Measurements from ENCODE around the gene TBX21.

TBX21 gene

GRCh38 chr17:47709594-47709993 lies 23.4 kb upstream of the TBX21 start:
- WGBS (ENCODE audit: extremely low coverage, insufficient coverage, low lambda C conversion rate): no CpG with 5 or more reads among the region's 3 CpGs
- Histone ChIP-seq H2BK5ac (ENCODE audit: low read length) (no peak overlapping the region), H3K9ac (ENCODE audit: low read length) (no peak overlapping the region)

GRCh38 chr17:47711366-47712099 lies 21.5 kb upstream of the TBX21 start:
- Histone ChIP-seq H3K56ac (ENCODE audit: low read length) (no peak overlapping the region), H3K23ac (ENCODE audit: low read length) (no peak overlapping the region), H4K8ac (ENCODE audit: low read depth, low read length) (no peak overlapping the region), H2BK15ac (replicated peaks; ENCODE audit: low read depth) (no peak overlapping the region), H3K4me1 (ENCODE audit: control insufficient read depth, low read depth, low read length) (peaks cover 2% of the 10 kb centered on the region), H3K4ac (ENCODE audit: low read depth, low read length) (no peak overlapping the region), H3K4me2 (ENCODE audit: low read length) (no peak overlapping the region), H4K5ac (ENCODE audit: low read length) (no peak overlapping the region), H3K9ac (ENCODE audit: low read length) (no peak overlapping the region), H3K79me1 (ENCODE audit: low read length) (no peaks in the 10 kb centered on the region), H3K27ac (ENCODE audit: low read depth, low read length) (no peak overlapping the region), H3K36me3 (ENCODE audit: control insufficient read depth, insufficient read depth, low read length) (no peaks in the 10 kb centered on the region), H2BK5ac (ENCODE audit: low read length) (no peak overlapping the region), H2BK120ac (ENCODE audit: low read depth, low read length) (no peak overlapping the region), H3K27me3 (ENCODE audit: insufficient read depth, low read length, poor library complexity) (no peaks in the 10 kb centered on the region), H3K4me3 (ENCODE audit: low read length) (no peak overlapping the region), H3K18ac (ENCODE audit: low read length) (no peak overlapping the region), H2AK5ac (ENCODE audit: low read length) (no peak overlapping the region), H3K79me2 (ENCODE audit: control insufficient read depth, insufficient read depth, low read length) (no peaks in the 10 kb centered on the region)
- DNase-seq: no peak
- no CpG with 5 or more reads among the region's 15 CpGs for WGBS (ENCODE audit: extremely low coverage, insufficient coverage, low lambda C conversion rate)

More at GRCh38 chr17:47709594-47709993, 23.4 kb upstream of the TBX21 start:
- Histone ChIP-seq H3K56ac (ENCODE audit: low read length) (no peak overlapping the region), H3K4ac (ENCODE audit: low read depth, low read length) (no peak overlapping the region), H3K18ac (ENCODE audit: low read length) (no peak overlapping the region), H3K4me3 (ENCODE audit: low read length) (no peak overlapping the region), H3K79me2 (ENCODE audit: control insufficient read depth, insufficient read depth, low read length) (no peaks in the 10 kb centered on the region), H3K27ac (ENCODE audit: low read depth, low read length) (no peak overlapping the region), H3K79me1 (ENCODE audit: low read length) (no peaks in the 10 kb centered on the region), H3K36me3 (ENCODE audit: control insufficient read depth, insufficient read depth, low read length) (no peaks in the 10 kb centered on the region), H3K4me1 (ENCODE audit: control insufficient read depth, low read depth, low read length) (peaks cover 17% of the 10 kb centered on the region), H2BK15ac (replicated peaks; ENCODE audit: low read depth) (no peak overlapping the region), H3K27me3 (ENCODE audit: insufficient read depth, low read length, poor library complexity) (no peaks in the 10 kb centered on the region), H2BK120ac (ENCODE audit: low read depth, low read length) (no peak overlapping the region), H3K4me2 (ENCODE audit: low read length) (no peak overlapping the region), H2AK5ac (ENCODE audit: low read length) (no peak overlapping the region), H3K23ac (ENCODE audit: low read length) (no peak overlapping the region), H4K8ac (ENCODE audit: low read depth, low read length) (no peak overlapping the region), H4K5ac (ENCODE audit: low read length) (no peak overlapping the region)
- no peak for DNase-seq

GRCh38 chr17:47712330-47713023 lies 20.6 kb upstream of the TBX21 start:
- no CpG with 5 or more reads among the region's 5 CpGs for WGBS (ENCODE audit: extremely low coverage, insufficient coverage, low lambda C conversion rate)
- Histone ChIP-seq H2AK5ac (ENCODE audit: low read length) (no peak overlapping the region), H2BK120ac (ENCODE audit: low read depth, low read length) (no peak overlapping the region), H4K5ac (ENCODE audit: low read length) (no peak overlapping the region), H3K18ac (ENCODE audit: low read length) (no peak overlapping the region), H4K8ac (ENCODE audit: low read depth, low read length) (no peak overlapping the region), H3K56ac (ENCODE audit: low read length) (no peak overlapping the region), H3K27me3 (ENCODE audit: insufficient read depth, low read length, poor library complexity) (no peaks in the 10 kb centered on the region), H2BK5ac (ENCODE audit: low read length) (no peak overlapping the region), H3K9ac (ENCODE audit: low read length) (no peak overlapping the region), H3K4me1 (ENCODE audit: control insufficient read depth, low read depth, low read length) (no peaks in the 10 kb centered on the region), H3K27ac (ENCODE audit: low read depth, low read length) (no peak overlapping the region), H3K36me3 (ENCODE audit: control insufficient read depth, insufficient read depth, low read length) (no peaks in the 10 kb centered on the region), H2BK15ac (replicated peaks; ENCODE audit: low read depth) (no peak overlapping the region), H3K4me2 (ENCODE audit: low read length) (no peak overlapping the region), H3K79me1 (ENCODE audit: low read length) (no peaks in the 10 kb centered on the region), H3K79me2 (ENCODE audit: control insufficient read depth, insufficient read depth, low read length) (no peaks in the 10 kb centered on the region), H3K4ac (ENCODE audit: low read depth, low read length) (no peak overlapping the region), H3K23ac (ENCODE audit: low read length) (no peak overlapping the region), H3K4me3 (ENCODE audit: low read length) (no peak overlapping the region)
- DNase-seq: no peak

GRCh38 chr17:47713980-47714700 lies 18.9 kb upstream of the TBX21 start:
- no peaks in the 10 kb centered on the region for H3K27me3 ChIP-seq (ENCODE audit: insufficient read depth, low read length, poor library complexity)
- H4K8ac ChIP-seq (ENCODE audit: low read depth, low read length): no peak overlapping the region
- no peak overlapping the region for H3K27ac ChIP-seq (ENCODE audit: low read depth, low read length)
- no peaks in the 10 kb centered on the region for H3K79me1 ChIP-seq (ENCODE audit: low read length)
- no peaks in the 10 kb centered on the region for H3K79me2 ChIP-seq (ENCODE audit: control insufficient read depth, insufficient read depth, low read length)
- H2AK5ac ChIP-seq (ENCODE audit: low read length): no peak overlapping the region
- no peak overlapping the region for H3K9ac ChIP-seq (ENCODE audit: low read length)
- no peak overlapping the region for H2BK15ac ChIP-seq (replicated peaks; ENCODE audit: low read depth)
- no peak for DNase-seq
- H3K56ac ChIP-seq (ENCODE audit: low read length): no peak overlapping the region
- H2BK120ac ChIP-seq (ENCODE audit: low read depth, low read length): no peak overlapping the region
- no peak overlapping the region for H3K18ac ChIP-seq (ENCODE audit: low read length)
- no peak overlapping the region for H3K4ac ChIP-seq (ENCODE audit: low read depth, low read length)
- H3K4me3 ChIP-seq (ENCODE audit: low read length): no peak overlapping the region
- no peak overlapping the region for H3K23ac ChIP-seq (ENCODE audit: low read length)
- H3K36me3 ChIP-seq (ENCODE audit: control insufficient read depth, insufficient read depth, low read length): no peaks in the 10 kb centered on the region
- no CpG with 5 or more reads among the region's 15 CpGs for WGBS (ENCODE audit: extremely low coverage, insufficient coverage, low lambda C conversion rate)
- no peak overlapping the region for H2BK5ac ChIP-seq (ENCODE audit: low read length)
- H3K4me2 ChIP-seq (ENCODE audit: low read length): no peak overlapping the region
- no peak overlapping the region for H4K5ac ChIP-seq (ENCODE audit: low read length)
- H3K4me1 ChIP-seq (ENCODE audit: control insufficient read depth, low read depth, low read length): no peaks in the 10 kb centered on the region

- no peak overlapping the region for H3K18ac ChIP-seq (ENCODE audit: low read length)
- H3K23ac ChIP-seq (ENCODE audit: low read length): no peak overlapping the region
- H3K4me3 ChIP-seq (ENCODE audit: low read length): no peak overlapping the region
- H2BK15ac ChIP-seq (replicated peaks; ENCODE audit: low read depth): no peak overlapping the region
- no peak overlapping the region for H3K4ac ChIP-seq (ENCODE audit: low read depth, low read length)
- H2BK5ac ChIP-seq (ENCODE audit: low read length): no peak overlapping the region
- H3K4me1 ChIP-seq (ENCODE audit: control insufficient read depth, low read depth, low read length): no peaks in the 10 kb centered on the region
- H3K4me2 ChIP-seq (ENCODE audit: low read length): no peak overlapping the region
- no CpG with 5 or more reads among the region's 6 CpGs for WGBS (ENCODE audit: extremely low coverage, insufficient coverage, low lambda C conversion rate)
- H2BK120ac ChIP-seq (ENCODE audit: low read depth, low read length): no peak overlapping the region
- H3K36me3 ChIP-seq (ENCODE audit: control insufficient read depth, insufficient read depth, low read length): no peaks in the 10 kb centered on the region
- no peak overlapping the region for H3K56ac ChIP-seq (ENCODE audit: low read length)
- H3K9ac ChIP-seq (ENCODE audit: low read length): no peak overlapping the region
- H4K5ac ChIP-seq (ENCODE audit: low read length): no peak overlapping the region
- H3K27me3 ChIP-seq (ENCODE audit: insufficient read depth, low read length, poor library complexity): no peaks in the 10 kb centered on the region
- H3K79me1 ChIP-seq (ENCODE audit: low read length): no peaks in the 10 kb centered on the region
- H2AK5ac ChIP-seq (ENCODE audit: low read length): no peak overlapping the region
- no peaks in the 10 kb centered on the region for H3K79me2 ChIP-seq (ENCODE audit: control insufficient read depth, insufficient read depth, low read length)
- H4K8ac ChIP-seq (ENCODE audit: low read depth, low read length): no peak overlapping the region
- DNase-seq: no peak
- H3K27ac ChIP-seq (ENCODE audit: low read depth, low read length): no peak overlapping the region
Observed at GRCh38 chr17:47714773-47715396, 18.2 kb upstream of the TBX21 start.

Data from mesendoderm (in vitro differentiated cells).